Endothelial cell (in vitro differentiated cells): ENCODE measurements around the gene SYNJ2. TPM values are rescaled to one million over a fixed set of nuclear protein-coding genes. Genes with fewer than 3 reads are reported as not detected.

Experiments used
- DNase-seq: peaks from one replicate; pipeline ENCODE4 v3.0.0; 2021; ENCODE audit warnings: low spot score
- H3K27ac Mint-ChIP-seq: one replicate; pipeline ENCODE4 v1.8.0; 2021; ENCODE audit warnings: mixed read lengths, inconsistent platforms; ENCODE audit not compliant: unreplicated experiment
- H3K27me3 Mint-ChIP-seq: one replicate; pipeline ENCODE4 v1.8.0; 2021; ENCODE audit warnings: mild to moderate bottlenecking, moderate library complexity, mixed read lengths, inconsistent platforms; ENCODE audit not compliant: unreplicated experiment
- H3K36me3 Mint-ChIP-seq: one replicate; pipeline ENCODE4 v1.8.0; 2021; ENCODE audit warnings: mild to moderate bottlenecking, low read depth, mixed read lengths, inconsistent platforms; ENCODE audit not compliant: unreplicated experiment
- H3K4me1 Mint-ChIP-seq: one replicate; pipeline ENCODE4 v1.8.0; 2021; ENCODE audit warnings: mild to moderate bottlenecking, mixed read lengths, inconsistent platforms; ENCODE audit not compliant: unreplicated experiment
- H3K4me3 Mint-ChIP-seq: one replicate; pipeline ENCODE4 v1.8.0; 2021; ENCODE audit warnings: mild to moderate bottlenecking, mixed read lengths, inconsistent platforms; ENCODE audit not compliant: unreplicated experiment
- H3K9me3 Mint-ChIP-seq: one replicate; pipeline ENCODE4 v1.8.0; 2021; ENCODE audit warnings: mixed read lengths, inconsistent platforms; ENCODE audit not compliant: unreplicated experiment
- total RNA-seq: library from RNA; stranded (reverse); fragmentation: NEBNext Ultra II Directional; extraction: Animal tissue kit (Norgen Biotek cat#: 25700); gene quantifications from one replicate; pipeline ENCODE4 v1.2.1, GENCODE V29; 2021; ENCODE audit not compliant: unreplicated experiment
- TF ChIP-seq, protein P1 (sequence below): fragments of 200-600 bp; sonication (generic); IDR thresholded peaks from one replicate; pipeline ENCODE4 v1.5.0; 2021; ENCODE audit warnings: antibody characterized with exemption; ENCODE audit not compliant: unreplicated experiment

Gene SYNJ2
- total RNA-seq, 1 donor from 2014 or later, result 33.7 TPM

DNA sequence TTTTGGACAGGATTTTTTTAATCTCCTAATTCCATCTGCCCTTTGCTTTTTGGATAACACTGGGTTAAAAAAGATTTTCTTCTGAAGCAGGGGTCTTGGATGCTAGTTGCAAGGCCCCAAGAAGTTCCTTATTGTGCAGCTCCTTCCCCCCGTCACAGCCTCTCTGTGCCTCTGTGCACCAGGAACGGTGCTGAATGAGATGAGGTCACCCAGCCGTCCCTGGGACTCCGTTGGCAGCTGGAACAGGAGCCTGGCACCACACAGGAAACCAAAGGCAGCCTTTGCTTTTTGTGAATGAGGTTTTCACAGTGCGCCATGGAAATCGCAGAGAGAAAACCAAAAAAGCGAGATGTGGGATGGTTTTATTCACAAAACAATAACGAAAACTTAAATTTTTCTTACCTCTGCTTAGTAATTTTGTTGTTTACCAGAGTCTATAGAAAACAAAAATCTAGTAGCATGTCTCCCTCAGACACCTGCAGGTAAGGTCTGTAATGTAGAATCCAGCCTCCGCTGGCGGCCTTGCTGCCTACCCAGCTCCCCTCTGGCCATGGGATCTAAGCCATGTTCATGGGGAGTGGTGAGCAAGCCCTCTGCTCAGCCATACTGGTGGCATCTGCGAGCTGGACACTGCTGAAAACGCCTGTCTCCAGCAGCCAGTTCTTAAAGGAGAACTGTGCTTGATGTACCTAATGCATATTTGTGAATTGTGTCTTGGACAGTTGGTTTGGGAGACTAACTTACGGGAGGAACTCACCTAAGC lies 40.4 kb upstream of the SYNJ2 start:
- H3K27ac Mint-ChIP-seq, result no peak overlapping the region
- H3K4me3 Mint-ChIP-seq, result no peak overlapping the region
- TF ChIP-seq, protein P1, sequence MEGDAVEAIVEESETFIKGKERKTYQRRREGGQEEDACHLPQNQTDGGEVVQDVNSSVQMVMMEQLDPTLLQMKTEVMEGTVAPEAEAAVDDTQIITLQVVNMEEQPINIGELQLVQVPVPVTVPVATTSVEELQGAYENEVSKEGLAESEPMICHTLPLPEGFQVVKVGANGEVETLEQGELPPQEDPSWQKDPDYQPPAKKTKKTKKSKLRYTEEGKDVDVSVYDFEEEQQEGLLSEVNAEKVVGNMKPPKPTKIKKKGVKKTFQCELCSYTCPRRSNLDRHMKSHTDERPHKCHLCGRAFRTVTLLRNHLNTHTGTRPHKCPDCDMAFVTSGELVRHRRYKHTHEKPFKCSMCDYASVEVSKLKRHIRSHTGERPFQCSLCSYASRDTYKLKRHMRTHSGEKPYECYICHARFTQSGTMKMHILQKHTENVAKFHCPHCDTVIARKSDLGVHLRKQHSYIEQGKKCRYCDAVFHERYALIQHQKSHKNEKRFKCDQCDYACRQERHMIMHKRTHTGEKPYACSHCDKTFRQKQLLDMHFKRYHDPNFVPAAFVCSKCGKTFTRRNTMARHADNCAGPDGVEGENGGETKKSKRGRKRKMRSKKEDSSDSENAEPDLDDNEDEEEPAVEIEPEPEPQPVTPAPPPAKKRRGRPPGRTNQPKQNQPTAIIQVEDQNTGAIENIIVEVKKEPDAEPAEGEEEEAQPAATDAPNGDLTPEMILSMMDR, result no peak
- no peaks in the 10 kb centered on the region for H3K9me3 Mint-ChIP-seq
- H3K36me3 Mint-ChIP-seq, result peaks cover 57% of the 10 kb centered on the region
- no peak for DNase-seq
- no peaks in the 10 kb centered on the region for H3K4me1 Mint-ChIP-seq
- H3K27me3 Mint-ChIP-seq, result peaks cover 4% of the 10 kb centered on the region

DNA sequence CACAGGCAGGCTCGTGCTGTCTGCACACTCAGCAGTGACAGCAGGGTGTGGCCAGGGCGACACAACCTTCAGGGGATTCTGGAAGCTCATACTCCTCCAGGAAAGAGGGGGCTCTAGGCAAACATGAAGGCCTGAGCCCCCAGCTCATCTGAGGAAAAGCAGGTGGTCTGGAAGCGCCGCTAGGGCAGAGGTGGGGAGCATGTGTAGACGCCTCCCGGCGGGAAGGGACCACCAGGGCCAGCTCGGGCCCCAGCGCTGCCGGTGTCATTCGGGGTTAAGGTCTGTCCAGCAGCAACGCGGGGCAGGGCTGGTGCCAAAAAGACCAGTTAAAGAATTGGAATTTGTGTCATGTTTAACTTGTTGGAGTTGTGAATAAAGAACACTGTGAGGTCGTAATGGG lies 39.3 kb upstream of the SYNJ2 start:
- peaks cover 11% of the 10 kb centered on the region for H3K27me3 Mint-ChIP-seq
- no peak overlapping the region for H3K4me3 Mint-ChIP-seq
- TF ChIP-seq, protein P1, result no peak
- H3K36me3 Mint-ChIP-seq, result peaks cover 62% of the 10 kb centered on the region
- no peaks in the 10 kb centered on the region for H3K9me3 Mint-ChIP-seq
- no peaks in the 10 kb centered on the region for H3K4me1 Mint-ChIP-seq
- peak overlapping the region; percentile 0 for H3K27ac Mint-ChIP-seq
- DNase-seq, result no peak

DNA sequence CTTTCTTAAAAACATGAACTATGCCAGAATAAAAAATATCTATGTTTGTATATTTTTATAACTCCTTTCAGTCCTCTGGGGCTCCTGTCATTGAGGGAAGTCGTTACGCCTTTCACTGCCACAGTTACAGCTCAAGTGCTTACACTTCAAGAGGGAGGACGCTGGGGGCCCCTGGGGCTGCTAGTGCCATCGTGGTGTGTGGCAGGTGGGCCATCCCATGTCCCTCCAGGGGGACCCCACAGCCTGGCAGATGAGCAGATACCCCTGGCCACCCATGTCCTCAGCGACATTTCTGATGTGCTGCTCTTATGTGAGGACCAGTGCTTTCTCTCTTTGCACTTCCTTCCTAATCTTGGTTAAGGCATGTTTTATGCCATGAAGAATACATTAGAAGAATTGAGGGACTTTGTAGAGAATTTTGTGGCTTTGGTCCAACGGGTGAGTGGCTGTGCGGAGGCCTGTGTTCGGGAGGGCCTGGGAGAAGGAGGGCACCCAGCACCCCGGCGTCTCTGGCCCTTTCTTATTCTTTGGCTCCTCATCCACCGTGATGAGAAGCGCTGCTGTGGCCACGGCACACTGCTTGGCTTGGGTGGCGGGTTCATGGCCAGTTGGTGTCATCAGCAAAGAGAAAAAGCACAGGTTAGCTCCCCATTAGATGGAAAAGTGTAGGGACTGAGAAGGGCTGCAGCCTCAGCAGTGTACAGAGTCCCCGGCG lies 38.3 kb upstream of the SYNJ2 start:
- Mint-ChIP-seq H3K9me3 (no peaks in the 10 kb centered on the region), H3K27me3 (peaks cover 14% of the 10 kb centered on the region), H3K4me1 (no peaks in the 10 kb centered on the region), H3K4me3 (no peak overlapping the region), H3K27ac (no peak overlapping the region), H3K36me3 (peaks cover 70% of the 10 kb centered on the region)
- DNase-seq, result no peak
- TF ChIP-seq, protein P1, result no peak

DNA sequence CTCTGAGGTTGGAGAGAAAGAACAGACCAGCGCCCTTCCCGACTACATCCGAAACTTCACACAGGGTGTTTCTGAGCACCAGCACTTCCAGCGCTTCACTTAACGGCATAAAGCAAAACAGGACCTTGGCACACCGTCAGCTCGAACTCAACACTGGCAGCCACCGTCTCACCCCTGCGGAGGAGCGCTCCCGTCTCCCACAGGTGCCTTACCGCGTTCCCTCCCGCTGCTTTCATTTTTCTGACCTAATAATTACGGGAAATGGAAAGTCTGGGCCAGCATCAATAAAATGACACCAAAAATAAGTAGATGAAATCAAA lies 37.7 kb upstream of the SYNJ2 start:
- Mint-ChIP-seq H3K9me3 (no peaks in the 10 kb centered on the region), H3K27ac (no peak overlapping the region), H3K27me3 (peaks cover 14% of the 10 kb centered on the region), H3K4me3 (no peak overlapping the region), H3K36me3 (peaks cover 72% of the 10 kb centered on the region), H3K4me1 (no peaks in the 10 kb centered on the region)
- no peak for DNase-seq
- TF ChIP-seq, protein P1, result no peak
